ENCODE data around the gene L3MBTL4.

The L3MBTL4 gene

GRCh38 chr18:6406075-6406909 is 8.4 kb downstream of the L3MBTL4 start:
- TF ChIP-seq, protein P1, sequence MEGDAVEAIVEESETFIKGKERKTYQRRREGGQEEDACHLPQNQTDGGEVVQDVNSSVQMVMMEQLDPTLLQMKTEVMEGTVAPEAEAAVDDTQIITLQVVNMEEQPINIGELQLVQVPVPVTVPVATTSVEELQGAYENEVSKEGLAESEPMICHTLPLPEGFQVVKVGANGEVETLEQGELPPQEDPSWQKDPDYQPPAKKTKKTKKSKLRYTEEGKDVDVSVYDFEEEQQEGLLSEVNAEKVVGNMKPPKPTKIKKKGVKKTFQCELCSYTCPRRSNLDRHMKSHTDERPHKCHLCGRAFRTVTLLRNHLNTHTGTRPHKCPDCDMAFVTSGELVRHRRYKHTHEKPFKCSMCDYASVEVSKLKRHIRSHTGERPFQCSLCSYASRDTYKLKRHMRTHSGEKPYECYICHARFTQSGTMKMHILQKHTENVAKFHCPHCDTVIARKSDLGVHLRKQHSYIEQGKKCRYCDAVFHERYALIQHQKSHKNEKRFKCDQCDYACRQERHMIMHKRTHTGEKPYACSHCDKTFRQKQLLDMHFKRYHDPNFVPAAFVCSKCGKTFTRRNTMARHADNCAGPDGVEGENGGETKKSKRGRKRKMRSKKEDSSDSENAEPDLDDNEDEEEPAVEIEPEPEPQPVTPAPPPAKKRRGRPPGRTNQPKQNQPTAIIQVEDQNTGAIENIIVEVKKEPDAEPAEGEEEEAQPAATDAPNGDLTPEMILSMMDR (IDR thresholded peaks at IDR 0.05; ENCODE audit: insufficient read depth, missing control alignments): no peak
- FAIRE-seq (no peak), DNase-seq (ENCODE audit: insufficient read length, low spot score) (no peak)

DNA sequence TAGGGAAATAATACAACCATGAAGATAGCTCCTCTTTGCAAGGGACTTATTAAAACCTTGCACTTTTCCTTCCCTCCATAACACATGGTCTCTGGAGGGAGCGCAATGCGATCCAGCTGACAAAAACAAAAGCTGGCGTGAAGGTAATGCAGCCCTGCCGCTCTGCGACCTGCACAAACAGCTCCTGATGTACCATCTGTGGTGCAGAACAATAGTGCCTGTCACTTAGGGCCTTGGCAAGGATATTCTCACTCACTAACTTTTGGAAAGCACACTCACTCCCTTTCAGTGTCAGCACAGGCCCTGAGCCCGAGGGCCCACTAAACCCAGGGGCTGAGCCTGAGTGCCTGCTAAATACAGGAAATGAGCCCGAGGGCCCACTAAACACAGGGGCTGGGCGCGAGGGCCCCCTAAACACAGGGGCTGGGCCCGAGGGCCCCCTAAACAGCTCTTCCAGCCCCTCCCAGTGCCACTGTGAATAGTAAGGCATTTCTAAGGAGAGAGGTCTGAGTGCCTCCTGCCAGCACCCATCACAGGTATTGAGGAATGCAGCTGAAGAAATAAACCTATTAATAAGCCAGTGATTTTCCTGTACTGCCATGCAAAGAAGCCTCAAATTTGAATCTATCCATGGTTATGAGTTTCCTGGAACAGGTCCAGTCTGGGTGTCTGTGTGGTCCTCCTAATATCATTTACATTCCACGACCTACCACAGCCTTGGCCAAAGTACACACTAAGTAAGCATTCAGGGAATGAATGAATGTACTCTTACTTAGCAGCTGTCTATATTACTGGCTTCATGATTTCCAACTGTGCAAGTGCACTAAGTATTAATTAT is 9.3 kb downstream of the L3MBTL4 start:
- FAIRE-seq: no peak
- TF ChIP-seq, protein P1 (IDR thresholded peaks at IDR 0.05; ENCODE audit: insufficient read depth, missing control alignments): no peak
- no peak for DNase-seq (ENCODE audit: insufficient read length, low spot score)

GRCh38 chr18:6404834-6405233 is 9.9 kb downstream of the L3MBTL4 start:
- TF ChIP-seq, protein P1 (IDR thresholded peaks at IDR 0.05; ENCODE audit: insufficient read depth, missing control alignments): no peak
- FAIRE-seq (no peak), DNase-seq (ENCODE audit: insufficient read length, low spot score) (no peak)

GRCh38 chr18:6401687-6402086 is 13.0 kb downstream of the L3MBTL4 start:
- TF ChIP-seq, protein P1 (IDR thresholded peaks at IDR 0.05; ENCODE audit: insufficient read depth, missing control alignments): no peak
- DNase-seq (ENCODE audit: insufficient read length, low spot score) (no peak), FAIRE-seq (no peak)

- TF ChIP-seq, protein P1 (IDR thresholded peaks at IDR 0.05; ENCODE audit: insufficient read depth, missing control alignments): no peak
- FAIRE-seq: no peak
These were observed 14.9 kb downstream of the L3MBTL4 start for GRCh38 chr18:6399776-6400175.

GRCh38 chr18:6397931-6398566 is 16.7 kb downstream of the L3MBTL4 start:
- TF ChIP-seq, protein P1 (IDR thresholded peaks at IDR 0.05; ENCODE audit: insufficient read depth, missing control alignments): no peak
- DNase-seq (ENCODE audit: insufficient read length, low spot score) (no peak), FAIRE-seq (no peak)

More at GRCh38 chr18:6399776-6400175, 14.9 kb downstream of the L3MBTL4 start:
- DNase-seq (ENCODE audit: insufficient read length, low spot score): no peak
